Spleen (tissue), 11 donors: ENCODE results near the gene NRIP2. TPM values are rescaled to one million over a fixed set of nuclear protein-coding genes. Genes with fewer than 3 reads are reported as not detected.
A peak's percentile ranks its signal among the peaks of the same experiment; 100 is the strongest.

Experiments used
- DNase-seq: peaks from one replicate; pipeline ENCODE4 v3.0.0-alpha.2; 2020
- H3K27ac ChIP-seq, 8 donors: fragments of 200-600 bp; sonication (generic) in 7 of 8; 1 replicate in 4 of 8; 2 replicates in 4 of 8; pipeline versions ENCODE4 v1.5.0 to v1.8.0; 2016 to 2021; ENCODE audit warnings: inconsistent platforms in 4 of 8, mild to moderate bottlenecking in 4 of 8, moderate library complexity in 1 of 8
- H3K27me3 ChIP-seq, 7 donors: fragments of 200-600 bp; sonication (generic) in 6 of 7; replicated peaks in 1 of 7; 1 replicate in 4 of 7; 2 replicates in 3 of 7; pipeline versions ENCODE4 v1.5.0 to v1.8.0; 2016 to 2021; ENCODE audit warnings: inconsistent platforms in 3 of 7, mild to moderate bottlenecking in 1 of 7
- H3K36me3 ChIP-seq, 6 donors: fragments of 200-600 bp; sonication (generic) in 5 of 6; 1 replicate in 4 of 6; 2 replicates in 2 of 6; pipeline versions ENCODE4 v1.5.0 to v1.8.0; 2016 to 2021; ENCODE audit warnings: inconsistent platforms in 2 of 6
- H3K4me1 ChIP-seq, 6 donors: fragments of 200-600 bp; sonication (generic) in 5 of 6; 1 replicate in 3 of 6; 2 replicates in 3 of 6; pipeline versions ENCODE4 v1.5.0 to v1.8.0; 2016 to 2021; ENCODE audit warnings: inconsistent platforms in 3 of 6
- H3K4me3 ChIP-seq, 8 donors: fragments of 200-600 bp; sonication (generic) in 7 of 8; 1 replicate in 4 of 8; 2 replicates in 4 of 8; pipeline versions ENCODE4 v1.5.0 to v1.8.0; 2016 to 2021; ENCODE audit warnings: inconsistent platforms in 4 of 8, mild to moderate bottlenecking in 4 of 8, moderate library complexity in 2 of 8
- H3K9me3 ChIP-seq, 8 donors: fragments of 200-600 bp; sonication (generic) in 7 of 8; 1 replicate in 4 of 8; 2 replicates in 4 of 8; pipeline versions ENCODE4 v1.5.0 to v1.8.0; 2016 to 2021; ENCODE audit warnings: inconsistent platforms in 4 of 8
- CTCF ChIP-seq, 11 experiments: fragments of 200-600 bp in 7 of 11; fragments of 450-650 bp in 4 of 11; sonication (generic) in 4 of 11; IDR thresholded peaks in 8 of 11; conservative IDR thresholded peaks in 3 of 11; 1 replicate in 7 of 11; 2 replicates in 4 of 11; pipeline versions ENCODE4 v1.4.0 to v1.8.0; 2016 to 2021; ENCODE audit warnings: antibody characterized with exemption in 11 of 11, inconsistent platforms in 4 of 11, mild to moderate bottlenecking in 1 of 11
- POLR2A ChIP-seq, 3 donors: fragments of 450-650 bp; IDR thresholded peaks; one replicate each; pipeline ENCODE4 v1.5.1; 2017; ENCODE audit warnings: antibody characterized with exemption in 3 of 3, mild to moderate bottlenecking in 1 of 3
- POLR2AphosphoS5 ChIP-seq, 3 donors: sonication (generic); formaldehyde crosslinking; IDR thresholded peaks; one replicate each; pipeline ENCODE4 v1.5.1; 2017; ENCODE audit warnings: antibody characterized with exemption in 3 of 3
- WGBS, 5 donors: extraction: QIAGEN DNeasy Blood & Tissue Kit in 3 of 5; methylation state at CpG; one replicate each; pipeline versions ENCODE4 v1.1.5 to v1.1.7; 2013 to 2018; 5-methylcytosine and 5-hydroxymethylcytosine counted together
- intact Hi-C: fragments of 100-400 bp; cut with DNase I; formaldehyde crosslinking; loops from one replicate; pipeline ENCODE4 v1.15.0; 2023; ENCODE audit warnings: low total_unique reads
- polyA plus RNA-seq, 3 donors: library from polyadenylated mRNA; stranded (reverse); fragments of 200-250 nt; gene quantifications; one replicate each; pipeline ENCODE4 v1.2.1, GENCODE V29; 2013
- total RNA-seq, 7 donors: library from RNA; depleted of rRNA in 3 of 7; stranded (reverse); fragments of >200 nt in 3 of 7; fragmentation: NEBNext Ultra II Directional in 4 of 7; extraction: Animal tissue kit (Norgen Biotek cat#: 25700) in 4 of 7; gene quantifications; one replicate each; pipeline versions ENCODE4 v1.1.0 to v1.2.1, GENCODE V29; 2016 to 2021
- donor health status: healthy with polysubstance abuse.
- donor health status: DM: no; HTN: no; CAD: no; lungs with moderate emphysema.
- donor health status: DM: no; HTN: no; CAD: no.
- donor health status: Bipolar disorder and iron deficiency.
- donor health status: healthy.
- donor health status: DM: no; HTN: no; CAD: no.
- donor health status: DM: yes; HTN: yes; CAD: no.

Gene NRIP2
- total and polyA plus RNA-seq, 10 donors = 1.3 to 18.8 (median 10.5) TPM

GRCh38 chr12:2833810-2834209 is 1.0 kb downstream of the NRIP2 start:
- intact Hi-C loops = no loop called here
- DNase-seq = no peak
- no peak for TF ChIP-seq POLR2A (IDR thresholded peaks at IDR 0.05)
- TF ChIP-seq CTCF (IDR thresholded peaks at IDR 0.05 in 8 of 11, conservative IDR thresholded peaks at IDR 0.05 in 3 of 11) = no peak
- TF ChIP-seq POLR2AphosphoS5 (IDR thresholded peaks at IDR 0.05) = peak in 2 of 3 donors; percentile 35 to 65
- H3K9me3 ChIP-seq = no peaks in the 10 kb centered on the region
- H3K4me1 ChIP-seq = peaks cover 0 to 26% (median 6%) of the 10 kb centered on the region in 6 donors
- peaks cover 0 to 63% (median 19%) of the 10 kb centered on the region in 6 donors for H3K36me3 ChIP-seq
- peak overlapping the region in 6 of 8 donors; percentile 9 to 75 (median 67) for H3K27ac ChIP-seq
- H3K27me3 ChIP-seq = peaks cover 0 to 11% (median 0%) of the 10 kb centered on the region in 7 donors
- H3K4me3 ChIP-seq = peak overlapping the region in 4 of 8 donors; percentile 17 to 59 (median 36)
- WGBS, 5 donors = 70 to 84% (median 83%) methylated on average over 9 of the region's 9 CpGs

GRCh38 chr12:2833327-2833726 is 1.5 kb downstream of the NRIP2 start:
- peaks cover 0 to 11% (median 0%) of the 10 kb centered on the region in 7 donors for H3K27me3 ChIP-seq
- DNase-seq = no peak
- intact Hi-C loops = no loop called here
- H3K4me1 ChIP-seq = peaks cover 0 to 26% (median 6%) of the 10 kb centered on the region in 6 donors
- peak overlapping the region in 2 of 8 donors; percentile 43 to 59 for H3K4me3 ChIP-seq
- H3K36me3 ChIP-seq = peaks cover 0 to 63% (median 22%) of the 10 kb centered on the region in 6 donors
- TF ChIP-seq POLR2A (IDR thresholded peaks at IDR 0.05) (no peak), CTCF (IDR thresholded peaks at IDR 0.05 in 8 of 11, conservative IDR thresholded peaks at IDR 0.05 in 3 of 11) (no peak), POLR2AphosphoS5 (IDR thresholded peaks at IDR 0.05) (no peak)
- WGBS, 5 donors = 63 to 72% (median 65%) methylated on average over 5 of the region's 5 CpGs
- peak overlapping the region in 3 of 8 donors; percentile 65 to 75 (median 72) for H3K27ac ChIP-seq
- H3K9me3 ChIP-seq = no peaks in the 10 kb centered on the region

- intact Hi-C loops = no loop called here
- no peak for DNase-seq
- peak overlapping the region in 2 of 8 donors; percentile 43 to 59 for H3K4me3 ChIP-seq
- peak overlapping the region in 3 of 8 donors; percentile 65 to 75 (median 72) for H3K27ac ChIP-seq
- WGBS, 5 donors = 72 to 84% (median 79%) methylated on average over 6 of the region's 6 CpGs
- TF ChIP-seq CTCF (IDR thresholded peaks at IDR 0.05 in 8 of 11, conservative IDR thresholded peaks at IDR 0.05 in 3 of 11) (no peak), POLR2A (IDR thresholded peaks at IDR 0.05) (no peak), POLR2AphosphoS5 (IDR thresholded peaks at IDR 0.05) (no peak)
- peaks cover 0 to 11% (median 0%) of the 10 kb centered on the region in 7 donors for H3K27me3 ChIP-seq
- no peaks in the 10 kb centered on the region for H3K9me3 ChIP-seq
- H3K4me1 ChIP-seq = peaks cover 0 to 26% (median 6%) of the 10 kb centered on the region in 6 donors
- peaks cover 0 to 63% (median 29%) of the 10 kb centered on the region in 6 donors for H3K36me3 ChIP-seq
Measured at GRCh38 chr12:2832550-2833127, 2.2 kb downstream of the NRIP2 start.

GRCh38 chr12:2829275-2829674 is 5.6 kb downstream of the NRIP2 start:
- Histone ChIP-seq H3K36me3 (peaks cover 3 to 87% (median 63%) of the 10 kb centered on the region in 6 donors), H3K27me3 (peaks cover 0 to under 1% (median 0%) of the 10 kb centered on the region in 7 donors), H3K4me3 (no peak overlapping the region), H3K27ac (no peak overlapping the region), H3K9me3 (no peaks in the 10 kb centered on the region), H3K4me1 (peaks cover 0 to 11% (median 0%) of the 10 kb centered on the region in 6 donors)
- WGBS, 5 donors = 91 to 96% (median 93%) methylated on average over 6 of the region's 6 CpGs
- DNase-seq = no peak
- TF ChIP-seq CTCF (IDR thresholded peaks at IDR 0.05 in 8 of 11, conservative IDR thresholded peaks at IDR 0.05 in 3 of 11) (no peak), POLR2A (IDR thresholded peaks at IDR 0.05) (no peak), POLR2AphosphoS5 (IDR thresholded peaks at IDR 0.05) (no peak)
- intact Hi-C loops = no loop called here
